Bronchial epithelial cell (primary cell): ENCODE data around the gene CHORDC1. TPM values are rescaled to one million over a fixed set of nuclear protein-coding genes. Genes with fewer than 3 reads are reported as not detected.

Source experiments
- DNase-seq: peaks from one replicate; pipeline ENCODE4 v3.0.0-alpha.2; 2010; ENCODE audit warnings: low read depth
- FAIRE-seq: peaks from 2 replicates; lab custom pipeline; 2011; peaks lifted over from hg19 to GRCh38; lab: Jason Lieb, UNC
- H3K27me3 ChIP-seq: 2 replicates; pipeline ENCODE4 v1.5.1; 2011; ENCODE audit warnings: low read length; ENCODE audit not compliant: control insufficient read depth, insufficient read depth
- H3K36me3 ChIP-seq: 2 replicates; pipeline ENCODE4 v1.5.1; 2011; ENCODE audit warnings: low read length; ENCODE audit not compliant: control insufficient read depth, insufficient read depth
- H3K4me3 ChIP-seq: 2 replicates; pipeline ENCODE4 v1.5.1; 2011; ENCODE audit warnings: mild to moderate bottlenecking, low read depth, low read length, control low read depth
- total RNA-seq: library from RNA; depleted of rRNA; stranded (reverse); fragments of >200 nt; gene quantifications from 2 replicates; pipeline ENCODE4 v1.2.1, GENCODE V29; 2014
- TF ChIP-seq, protein P1 (sequence below): IDR thresholded peaks from 2 replicates; pipeline ENCODE4 v1.5.1; 2011; ENCODE audit warnings: mild to moderate bottlenecking, moderate library complexity, low read length, control low read depth, inconsistent platforms; ENCODE audit not compliant: insufficient read depth, severe bottlenecking

Gene CHORDC1
- total RNA-seq, 1 donor from 2014 or later, result 24.2 TPM

GRCh38 chr11:90237004-90237403 lies 14.2 kb upstream of the CHORDC1 start:
- FAIRE-seq (no peak), DNase-seq (no peak)
- Histone ChIP-seq H3K27me3 (no peaks in the 10 kb centered on the region), H3K36me3 (no peaks in the 10 kb centered on the region), H3K4me3 (no peak overlapping the region)
- TF ChIP-seq, protein P1, sequence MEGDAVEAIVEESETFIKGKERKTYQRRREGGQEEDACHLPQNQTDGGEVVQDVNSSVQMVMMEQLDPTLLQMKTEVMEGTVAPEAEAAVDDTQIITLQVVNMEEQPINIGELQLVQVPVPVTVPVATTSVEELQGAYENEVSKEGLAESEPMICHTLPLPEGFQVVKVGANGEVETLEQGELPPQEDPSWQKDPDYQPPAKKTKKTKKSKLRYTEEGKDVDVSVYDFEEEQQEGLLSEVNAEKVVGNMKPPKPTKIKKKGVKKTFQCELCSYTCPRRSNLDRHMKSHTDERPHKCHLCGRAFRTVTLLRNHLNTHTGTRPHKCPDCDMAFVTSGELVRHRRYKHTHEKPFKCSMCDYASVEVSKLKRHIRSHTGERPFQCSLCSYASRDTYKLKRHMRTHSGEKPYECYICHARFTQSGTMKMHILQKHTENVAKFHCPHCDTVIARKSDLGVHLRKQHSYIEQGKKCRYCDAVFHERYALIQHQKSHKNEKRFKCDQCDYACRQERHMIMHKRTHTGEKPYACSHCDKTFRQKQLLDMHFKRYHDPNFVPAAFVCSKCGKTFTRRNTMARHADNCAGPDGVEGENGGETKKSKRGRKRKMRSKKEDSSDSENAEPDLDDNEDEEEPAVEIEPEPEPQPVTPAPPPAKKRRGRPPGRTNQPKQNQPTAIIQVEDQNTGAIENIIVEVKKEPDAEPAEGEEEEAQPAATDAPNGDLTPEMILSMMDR, result no peak

DNA sequence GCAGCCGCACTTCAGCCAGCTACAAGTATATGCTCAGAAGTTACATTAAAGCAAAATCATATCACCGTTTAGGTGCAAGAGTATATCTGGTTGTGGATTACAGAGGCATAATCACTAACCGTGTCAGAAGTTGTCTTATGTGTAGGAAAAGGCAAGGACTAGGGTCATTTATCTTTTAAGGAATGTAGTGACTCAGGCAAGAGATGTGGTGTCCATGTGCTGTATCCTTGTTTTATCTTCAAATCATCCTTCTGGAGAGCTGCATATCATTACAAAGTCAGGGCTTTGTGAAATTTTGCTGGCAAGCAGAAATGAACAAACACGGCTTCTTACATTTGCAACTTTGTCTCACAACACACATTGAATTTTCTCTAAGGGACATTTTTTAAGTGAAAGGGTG lies 12.7 kb upstream of the CHORDC1 start:
- no peak for FAIRE-seq
- no peaks in the 10 kb centered on the region for H3K27me3 ChIP-seq
- no peak for DNase-seq
- H3K36me3 ChIP-seq, result no peaks in the 10 kb centered on the region
- TF ChIP-seq, protein P1, result no peak
- no peak overlapping the region for H3K4me3 ChIP-seq

GRCh38 chr11:90234977-90235376 lies 12.1 kb upstream of the CHORDC1 start:
- no peaks in the 10 kb centered on the region for H3K27me3 ChIP-seq
- TF ChIP-seq, protein P1, result no peak
- no peak for FAIRE-seq
- no peaks in the 10 kb centered on the region for H3K36me3 ChIP-seq
- H3K4me3 ChIP-seq, result no peak overlapping the region
- no peak for DNase-seq

DNA sequence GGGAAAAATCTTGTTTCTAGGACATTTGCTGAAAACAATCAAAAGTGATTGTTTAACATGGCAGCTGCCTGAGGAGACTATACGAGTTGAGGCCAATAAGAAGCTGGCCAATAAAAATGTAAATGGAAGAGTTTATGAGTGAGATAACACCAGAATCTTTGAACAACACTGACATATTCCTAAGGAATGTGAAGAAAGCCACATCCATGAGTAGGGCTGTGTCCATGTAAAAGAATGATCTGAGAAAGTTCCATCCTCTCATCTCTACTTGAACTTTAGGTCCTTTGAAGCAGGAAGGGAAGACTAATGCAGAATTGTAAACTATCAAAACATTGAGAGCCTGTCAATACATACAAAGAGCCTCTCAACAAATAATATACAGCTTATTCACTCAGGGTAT lies 6.9 kb upstream of the CHORDC1 start:
- Histone ChIP-seq H3K4me3 (no peak overlapping the region), H3K36me3 (no peaks in the 10 kb centered on the region), H3K27me3 (no peaks in the 10 kb centered on the region)
- TF ChIP-seq, protein P1, result no peak
- DNase-seq (no peak), FAIRE-seq (no peak)

GRCh38 chr11:90228056-90228455 lies 5.2 kb upstream of the CHORDC1 start:
- Histone ChIP-seq H3K36me3 (no peaks in the 10 kb centered on the region), H3K4me3 (no peak overlapping the region), H3K27me3 (no peaks in the 10 kb centered on the region)
- TF ChIP-seq, protein P1, result no peak
- FAIRE-seq (no peak), DNase-seq (no peak)

- no peaks in the 10 kb centered on the region for H3K27me3 ChIP-seq
- FAIRE-seq, result no peak
- H3K36me3 ChIP-seq, result no peaks in the 10 kb centered on the region
- H3K4me3 ChIP-seq, result peak overlapping the region; percentile 65
- TF ChIP-seq, protein P1, result no peak
- DNase-seq, result no peak
Measured at GRCh38 chr11:90223248-90223585, 368 bp upstream of the CHORDC1 start.
